ENCODE results near the gene TM2D3. TPM values are rescaled to one million over a fixed set of nuclear protein-coding genes. Genes with fewer than 3 reads are reported as not detected.

TM2D3 gene
- total RNA-seq, 1 experiment from 2014 or later: 34.9 TPM

DNA sequence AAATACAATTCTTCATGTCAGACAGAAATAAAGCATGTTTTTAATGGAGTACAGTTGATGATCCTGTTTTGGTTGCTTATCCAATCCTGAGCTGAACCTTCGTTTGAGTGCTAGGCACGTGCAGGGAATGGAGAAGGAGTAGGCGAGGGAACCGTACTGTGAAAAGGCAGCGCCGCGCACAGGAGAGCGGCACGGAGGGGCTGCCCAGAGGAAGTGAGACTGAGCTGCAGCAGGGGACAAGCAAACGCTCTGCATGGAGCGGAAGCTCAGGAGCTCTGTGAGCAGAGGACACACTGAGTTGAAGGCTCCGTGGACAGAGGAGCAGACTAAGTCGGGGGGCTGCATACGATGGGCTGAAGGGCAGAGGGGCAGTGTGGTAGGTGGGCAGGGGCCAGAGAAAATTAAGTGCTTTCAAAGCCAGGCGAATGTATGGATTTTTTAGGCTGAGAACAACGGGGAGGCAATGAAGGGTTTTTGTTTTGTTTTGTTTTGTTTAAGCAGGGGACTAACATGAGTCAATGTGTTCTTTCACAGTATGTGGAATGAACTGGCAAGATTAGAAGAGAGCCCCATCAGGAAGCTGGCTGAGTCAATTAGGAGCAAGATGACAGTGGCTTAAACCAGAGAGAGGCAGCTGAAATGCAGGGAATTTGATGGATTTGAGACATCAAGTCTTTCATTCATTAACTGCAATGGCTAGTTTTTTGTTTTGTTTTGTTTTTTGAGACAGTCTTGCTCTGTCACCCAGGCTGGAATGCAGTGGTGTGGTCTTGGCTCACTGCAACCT lies 23.8 kb upstream of the TM2D3 start:
- H2BK15ac ChIP-seq (ENCODE audit: low read depth, low read length): no peak overlapping the region
- no peak overlapping the region for H2AFZ ChIP-seq (ENCODE audit: low read length)
- H3K79me1 ChIP-seq (ENCODE audit: insufficient read depth, low read depth, low read length, poor library complexity, severe bottlenecking): no peaks in the 10 kb centered on the region
- no peaks in the 10 kb centered on the region for H3K23me2 ChIP-seq (ENCODE audit: insufficient read length, low read depth, low read length, poor library complexity, severe bottlenecking)
- H3K36me3 Mint-ChIP-seq (ENCODE audit: insufficient read depth in 1 of 3, low read depth in 3 of 3): peaks cover 0 to 29% (median 0%) of the 10 kb centered on the region in 3 experiments; a peak in 4 of 7 replicates
- H2BK20ac ChIP-seq (ENCODE audit: low read depth, low read length, poor library complexity, severe bottlenecking): no peak overlapping the region
- no peak overlapping the region for H3K56ac ChIP-seq (ENCODE audit: insufficient read length, low read depth, low read length)
- no peak overlapping the region for H3K27ac ChIP-seq (ENCODE audit: insufficient read length, low read depth, low read length)
- WGBS (ENCODE audit: extremely low coverage, insufficient read length, low lambda C conversion rate): no CpG with 5 or more reads among the region's 16 CpGs
- no peak overlapping the region for H4K8ac ChIP-seq (replicated peaks; ENCODE audit: insufficient read length, low read depth, low read length)
- no peak overlapping the region; a peak in 1 of 5 replicates for H3K4me3 Mint-ChIP-seq
- H3K27me3 Mint-ChIP-seq (ENCODE audit: low read depth): no peaks in the 10 kb centered on the region
- H3K9me3 ChIP-seq (ENCODE audit: control insufficient read depth, low read depth, low read length): no peaks in the 10 kb centered on the region
- H3T11ph ChIP-seq (ENCODE audit: low read length): no peak overlapping the region
- no peaks in the 10 kb centered on the region for H3K27me3 ChIP-seq (ENCODE audit: insufficient read depth, low read length)
- no peaks in the 10 kb centered on the region for H3K9me3 Mint-ChIP-seq
- peak overlapping the region in 1 of 3 experiments; percentile 76; a peak in 4 of 7 replicates for H3K27ac Mint-ChIP-seq
- no peak overlapping the region for H3K18ac ChIP-seq (ENCODE audit: insufficient read length, low read depth, low read length)
- no peak overlapping the region for H3K4ac ChIP-seq (ENCODE audit: low read depth, low read length)
- no peaks in the 10 kb centered on the region for H3K79me2 ChIP-seq (ENCODE audit: insufficient read depth, low read length)
- peak; percentile 47 for DNase-seq
- H2BK120ac ChIP-seq (ENCODE audit: low read depth, low read length, poor library complexity, severe bottlenecking): no peak overlapping the region
- H3K9ac ChIP-seq (ENCODE audit: extremely low read depth, insufficient read length, low read length): no peak overlapping the region
- no peaks in the 10 kb centered on the region for H3K4me1 ChIP-seq (ENCODE audit: insufficient read depth, low read length)
- H2BK5ac ChIP-seq (ENCODE audit: insufficient read length, low read length): no peak overlapping the region
- TF ChIP-seq, protein P1, sequence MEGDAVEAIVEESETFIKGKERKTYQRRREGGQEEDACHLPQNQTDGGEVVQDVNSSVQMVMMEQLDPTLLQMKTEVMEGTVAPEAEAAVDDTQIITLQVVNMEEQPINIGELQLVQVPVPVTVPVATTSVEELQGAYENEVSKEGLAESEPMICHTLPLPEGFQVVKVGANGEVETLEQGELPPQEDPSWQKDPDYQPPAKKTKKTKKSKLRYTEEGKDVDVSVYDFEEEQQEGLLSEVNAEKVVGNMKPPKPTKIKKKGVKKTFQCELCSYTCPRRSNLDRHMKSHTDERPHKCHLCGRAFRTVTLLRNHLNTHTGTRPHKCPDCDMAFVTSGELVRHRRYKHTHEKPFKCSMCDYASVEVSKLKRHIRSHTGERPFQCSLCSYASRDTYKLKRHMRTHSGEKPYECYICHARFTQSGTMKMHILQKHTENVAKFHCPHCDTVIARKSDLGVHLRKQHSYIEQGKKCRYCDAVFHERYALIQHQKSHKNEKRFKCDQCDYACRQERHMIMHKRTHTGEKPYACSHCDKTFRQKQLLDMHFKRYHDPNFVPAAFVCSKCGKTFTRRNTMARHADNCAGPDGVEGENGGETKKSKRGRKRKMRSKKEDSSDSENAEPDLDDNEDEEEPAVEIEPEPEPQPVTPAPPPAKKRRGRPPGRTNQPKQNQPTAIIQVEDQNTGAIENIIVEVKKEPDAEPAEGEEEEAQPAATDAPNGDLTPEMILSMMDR (conservative IDR thresholded peaks at IDR 0.05): no peak
- no peak overlapping the region for H3K23ac ChIP-seq (ENCODE audit: insufficient read length, low read depth, low read length)
- H2BK12ac ChIP-seq (ENCODE audit: insufficient read length, low read depth, low read length): no peak overlapping the region
- H3K4me1 Mint-ChIP-seq: peaks cover 6 to 7% of the 10 kb centered on the region in 2 experiments
- H4K20me1 ChIP-seq (ENCODE audit: control insufficient read depth, insufficient read depth, insufficient read length): no peaks in the 10 kb centered on the region
- H2AK5ac ChIP-seq (ENCODE audit: insufficient read length, low read length): no peak overlapping the region
- no peak overlapping the region for H4K91ac ChIP-seq (ENCODE audit: insufficient read length, low read depth, low read length)
- H4K5ac ChIP-seq (ENCODE audit: insufficient read length, low read depth, low read length): no peak overlapping the region
- no peak overlapping the region for H3K4me2 ChIP-seq (ENCODE audit: insufficient read depth, insufficient read length, low read length)
- no peak overlapping the region for H3K14ac ChIP-seq (ENCODE audit: insufficient read depth, low read length)

All from H9 (cell line).